ENCODE results near the gene OPCML.

Gene OPCML

DNA sequence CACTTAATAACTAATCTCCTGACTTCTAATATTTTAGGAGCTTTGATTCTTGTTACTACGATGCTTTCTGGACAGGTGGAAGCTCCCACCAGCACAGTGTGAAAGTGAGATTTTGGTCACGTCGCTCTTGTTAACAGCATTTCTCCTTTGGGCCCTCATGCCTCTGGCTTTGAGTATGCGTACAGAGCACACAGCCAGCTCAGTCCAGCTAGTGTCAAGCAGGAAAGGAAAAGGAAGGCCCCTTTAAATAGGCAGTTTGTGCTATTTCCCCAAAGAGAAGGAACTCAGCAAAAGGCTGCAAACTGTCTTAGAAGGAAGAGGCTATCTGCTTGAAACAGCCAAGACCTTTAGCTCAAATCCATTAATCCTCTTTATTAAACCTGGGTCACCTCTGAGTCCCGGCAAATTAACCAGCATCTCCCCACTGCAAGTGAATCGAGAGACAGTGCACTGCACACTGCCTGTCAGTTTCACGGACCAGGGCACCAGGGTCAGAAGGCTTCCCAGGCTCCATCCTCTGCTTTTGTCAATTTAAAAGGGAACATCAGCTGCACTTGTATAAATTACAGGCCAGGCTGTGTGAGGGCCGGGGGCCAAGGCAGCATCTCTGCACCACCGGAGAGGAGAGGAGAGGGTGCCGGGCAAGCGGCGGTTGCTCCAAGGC is 34.7 kb downstream of the OPCML start:
- POLR2A ChIA-PET: no interaction called here

DNA sequence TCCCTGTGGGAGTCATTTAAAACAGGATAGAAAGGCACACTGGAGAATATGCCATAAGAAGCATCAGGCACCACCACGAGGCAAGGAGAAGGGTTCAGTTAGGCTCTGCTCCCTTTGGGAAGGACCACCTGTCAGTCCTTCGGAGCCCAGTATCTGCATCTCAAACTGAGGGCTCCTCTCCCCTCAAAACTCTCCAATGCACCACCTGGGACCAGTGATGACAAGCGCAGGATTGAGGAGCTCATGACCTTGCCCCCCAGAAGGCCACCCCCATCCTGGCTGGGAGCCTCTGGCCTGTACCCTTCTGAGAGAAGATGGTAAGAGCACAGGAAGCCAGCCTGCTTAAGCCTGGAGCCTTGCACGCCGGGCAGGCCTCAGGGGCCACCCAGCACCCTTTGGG is 39.4 kb downstream of the OPCML start:
- DNase-seq (ENCODE audit: extremely low spot score): no peak
- ChIA-PET POLR2A (no interaction called here), CTCF (interaction anchor here (1.5 kb wide), 1 partner anchor 9 kb away, joined by 3 read pairs; no protein-coding TSS in a partner anchor)
- TF ChIP-seq, protein P1, sequence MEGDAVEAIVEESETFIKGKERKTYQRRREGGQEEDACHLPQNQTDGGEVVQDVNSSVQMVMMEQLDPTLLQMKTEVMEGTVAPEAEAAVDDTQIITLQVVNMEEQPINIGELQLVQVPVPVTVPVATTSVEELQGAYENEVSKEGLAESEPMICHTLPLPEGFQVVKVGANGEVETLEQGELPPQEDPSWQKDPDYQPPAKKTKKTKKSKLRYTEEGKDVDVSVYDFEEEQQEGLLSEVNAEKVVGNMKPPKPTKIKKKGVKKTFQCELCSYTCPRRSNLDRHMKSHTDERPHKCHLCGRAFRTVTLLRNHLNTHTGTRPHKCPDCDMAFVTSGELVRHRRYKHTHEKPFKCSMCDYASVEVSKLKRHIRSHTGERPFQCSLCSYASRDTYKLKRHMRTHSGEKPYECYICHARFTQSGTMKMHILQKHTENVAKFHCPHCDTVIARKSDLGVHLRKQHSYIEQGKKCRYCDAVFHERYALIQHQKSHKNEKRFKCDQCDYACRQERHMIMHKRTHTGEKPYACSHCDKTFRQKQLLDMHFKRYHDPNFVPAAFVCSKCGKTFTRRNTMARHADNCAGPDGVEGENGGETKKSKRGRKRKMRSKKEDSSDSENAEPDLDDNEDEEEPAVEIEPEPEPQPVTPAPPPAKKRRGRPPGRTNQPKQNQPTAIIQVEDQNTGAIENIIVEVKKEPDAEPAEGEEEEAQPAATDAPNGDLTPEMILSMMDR (IDR thresholded peaks at IDR 0.05; ENCODE audit: control extremely low read depth, extremely low read depth, low read depth, missing control alignments): no peak

More for the DNA sequence above, 34.7 kb downstream of the OPCML start:
- TF ChIP-seq, protein P1 (IDR thresholded peaks at IDR 0.05; ENCODE audit: control extremely low read depth, extremely low read depth, low read depth, missing control alignments): no peak
- DNase-seq (ENCODE audit: extremely low spot score): no peak
- CTCF ChIA-PET: no interaction called here

DNA sequence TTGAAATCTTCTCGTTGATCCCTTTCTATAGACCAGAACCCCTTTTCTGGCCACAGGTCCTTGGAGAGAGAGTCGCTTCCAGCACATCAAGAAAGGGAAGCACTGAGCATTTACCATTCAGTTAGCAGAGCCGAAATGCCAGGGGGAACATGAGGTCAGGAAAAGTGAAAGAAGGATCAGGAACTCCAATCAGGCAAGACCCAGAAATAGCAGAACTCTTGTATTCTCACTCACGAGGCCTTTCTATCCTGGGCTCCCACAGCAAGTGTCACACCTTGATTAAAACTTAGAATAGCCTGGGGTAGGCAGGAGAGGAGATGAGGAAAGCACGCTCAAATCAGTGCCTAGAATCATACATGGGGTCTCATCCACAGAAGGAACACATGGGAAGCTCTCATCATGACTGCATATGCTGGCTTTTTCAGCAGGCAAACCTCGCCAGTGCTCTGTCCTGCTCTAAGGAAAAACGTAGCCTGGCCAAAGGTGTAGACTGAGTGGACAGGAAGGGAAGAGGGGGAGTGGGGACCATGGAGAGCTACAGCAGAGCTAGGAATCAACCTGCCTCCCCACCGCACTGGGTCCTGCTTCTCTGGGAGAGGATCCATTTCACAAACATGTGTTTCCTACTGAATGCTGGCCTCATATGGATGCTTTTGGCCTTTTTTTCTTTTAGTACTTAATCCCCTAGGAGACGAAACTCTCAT is 40.5 kb downstream of the OPCML start:
- TF ChIP-seq, protein P1 (IDR thresholded peaks at IDR 0.05; ENCODE audit: control extremely low read depth, extremely low read depth, low read depth, missing control alignments): no peak
- ChIA-PET POLR2A (no interaction called here), CTCF (interaction anchor here (1.5 kb wide), 1 partner anchor 10 kb away, joined by 3 read pairs; no protein-coding TSS in a partner anchor)
- DNase-seq (ENCODE audit: extremely low spot score): no peak

DNA sequence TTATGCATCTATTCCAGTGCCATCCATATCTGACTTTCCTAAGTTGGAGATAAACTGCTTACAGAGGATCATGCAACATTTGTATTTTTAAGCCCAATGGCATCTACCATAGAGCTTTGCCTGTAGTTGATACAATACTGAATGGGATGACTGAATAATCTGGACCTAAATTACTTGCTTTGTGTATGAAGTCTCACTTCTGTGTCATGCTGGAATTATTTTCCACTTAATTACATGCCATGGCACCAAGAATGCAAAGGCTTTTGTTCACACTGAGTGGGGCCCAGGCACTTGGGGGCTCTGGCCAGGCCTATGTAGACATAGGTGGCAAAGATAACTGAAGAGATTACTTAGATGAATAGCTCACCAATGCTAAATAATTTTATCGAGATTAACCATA is 51.6 kb downstream of the OPCML start:
- ChIA-PET CTCF (no interaction called here), POLR2A (no interaction called here)
- TF ChIP-seq, protein P1 (IDR thresholded peaks at IDR 0.05; ENCODE audit: control extremely low read depth, extremely low read depth, low read depth, missing control alignments): no peak
- no peak for DNase-seq (ENCODE audit: extremely low spot score)

DNA sequence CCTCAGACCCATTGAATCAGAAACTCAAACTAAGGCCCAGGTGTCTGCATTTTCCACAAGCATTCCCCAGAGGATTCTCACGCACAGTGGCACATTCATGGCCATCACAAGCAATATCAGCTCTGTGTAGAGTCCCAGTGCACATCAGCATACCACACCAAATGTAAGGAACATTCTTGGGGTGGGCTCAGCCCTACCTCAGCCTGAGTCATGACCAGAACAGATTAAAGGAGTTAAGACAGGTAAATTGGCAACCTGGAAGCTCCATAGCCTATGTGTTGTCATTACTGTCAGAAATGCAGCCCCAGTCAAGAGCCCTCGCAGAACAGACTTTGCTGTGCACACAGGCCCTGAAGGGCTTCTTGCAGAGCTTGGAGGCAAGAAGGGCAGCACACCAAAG is 53.1 kb downstream of the OPCML start:
- ChIA-PET POLR2A (no interaction called here), CTCF (no interaction called here)
- no peak for DNase-seq (ENCODE audit: extremely low spot score)
- TF ChIP-seq, protein P1 (IDR thresholded peaks at IDR 0.05; ENCODE audit: control extremely low read depth, extremely low read depth, low read depth, missing control alignments): no peak

DNA sequence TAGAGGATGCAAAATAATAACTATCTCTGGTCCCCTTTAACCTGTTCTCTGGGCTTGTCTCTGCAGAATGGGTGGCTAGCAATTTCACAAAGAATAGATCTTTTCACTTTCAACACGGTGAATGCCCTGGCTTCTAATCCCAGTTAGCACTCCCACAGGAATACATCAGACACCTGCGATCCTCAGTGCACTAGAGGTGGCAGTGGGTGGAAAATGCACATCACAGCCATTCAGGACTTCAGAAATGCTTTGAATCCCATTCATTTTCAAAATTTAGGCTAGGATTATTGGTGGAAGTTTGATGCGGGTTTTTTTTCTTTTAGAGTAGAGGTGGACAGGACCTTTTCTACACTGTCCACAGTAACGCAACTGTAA is 55.1 kb downstream of the OPCML start:
- ChIA-PET CTCF (no interaction called here), POLR2A (no interaction called here)
- no peak for DNase-seq (ENCODE audit: extremely low spot score)
- TF ChIP-seq, protein P1 (IDR thresholded peaks at IDR 0.05; ENCODE audit: control extremely low read depth, extremely low read depth, low read depth, missing control alignments): no peak
